PC-3 (cell line): ENCODE measurements around the gene AKR1C8. TPM values are rescaled to one million over a fixed set of nuclear protein-coding genes. Genes with fewer than 3 reads are reported as not detected.

ENCODE experiments used
- ATAC-seq: fragments of 200-7000 bp; cut with Tn5 transposase; 2 replicates; pipeline ENCODE4 v1.9.1; 2020; ENCODE audit warnings: mild to moderate bottlenecking, moderate library complexity
- BruUV-seq: library from RNA; stranded (reverse); fragments of 400-500 nt; replicated peaks from 2 replicates; lab custom pipeline; 2021; lab: Mats Ljungman, UMichigan
- CTCF ChIA-PET: fragments of 300-600 bp; sonication (Branson Sonifier 250); formaldehyde crosslinking; loops from one replicate; lab custom pipeline; 2022; ENCODE audit warnings: antibody characterized with exemption; lab: Charles Lee
- POLR2A ChIA-PET: fragments of 300-600 bp; sonication (Branson Sonifier 250); formaldehyde crosslinking; loops from one replicate; lab custom pipeline; 2022; ENCODE audit warnings: antibody characterized with exemption; ENCODE audit not compliant: unreplicated experiment; lab: Charles Lee
- DNase-seq: peaks from one replicate; pipeline ENCODE4 v3.0.0-alpha.2; 2015
- H2AFZ ChIP-seq: fragments of 300-600 bp; sonication (generic); 2 replicates; pipeline ENCODE4 v1.6.0; 2016; ENCODE audit warnings: antibody characterized with exemption, low read length
- H3F3A ChIP-seq: fragments of 300-600 bp; sonication (generic); one replicate; pipeline ENCODE4 v1.6.0; 2017; ENCODE audit warnings: antibody characterized with exemption, low read length, control low read depth, mild to moderate bottlenecking; ENCODE audit not compliant: unreplicated experiment
- H3K27ac ChIP-seq: fragments of 300-600 bp; sonication (generic); 2 replicates; pipeline ENCODE4 v1.5.1; 2016; ENCODE audit warnings: mild to moderate bottlenecking, low read length
- H3K27me3 ChIP-seq: fragments of 300-600 bp; sonication (generic); 2 replicates; pipeline ENCODE4 v1.6.1; 2016; ENCODE audit warnings: low read length, mixed read lengths
- H3K36me3 ChIP-seq: fragments of 300-600 bp; sonication (generic); 2 replicates; pipeline ENCODE4 v1.6.1; 2016; ENCODE audit warnings: low read depth, mixed run types, low read length, mixed read lengths
- H3K4me1 ChIP-seq: fragments of 300-600 bp; sonication (generic); 2 replicates; pipeline ENCODE4 v1.5.1; 2016; ENCODE audit warnings: low read length; ENCODE audit not compliant: insufficient read depth
- H3K4me2 ChIP-seq: fragments of 300-600 bp; sonication (generic); 2 replicates; pipeline ENCODE4 v1.6.0; 2016; ENCODE audit warnings: low read length
- H3K4me3 ChIP-seq: fragments of 300-600 bp; sonication (generic); 2 replicates; pipeline ENCODE4 v1.5.1; 2016; ENCODE audit warnings: mild to moderate bottlenecking, low read length, mixed read lengths
- H3K79me2 ChIP-seq: fragments of 300-600 bp; sonication (generic); 2 replicates; pipeline ENCODE4 v1.6.1; 2017; ENCODE audit warnings: low read length, mixed read lengths
- H3K9ac ChIP-seq: fragments of 300-600 bp; sonication (generic); 2 replicates; pipeline ENCODE4 v1.6.0; 2016; ENCODE audit warnings: mild to moderate bottlenecking, low read length
- H3K9me2 ChIP-seq: fragments of 300-600 bp; sonication (generic); replicated peaks from 2 replicates; pipeline ENCODE4 v1.6.1; 2016; ENCODE audit warnings: mixed run types, low read length, mixed read lengths
- H3K9me3 ChIP-seq: fragments of 300-600 bp; sonication (generic); 2 replicates; pipeline ENCODE4 v1.6.1; 2016; ENCODE audit warnings: low read length, mixed read lengths
- H4K20me1 ChIP-seq: fragments of 300-600 bp; sonication (generic); 2 replicates; pipeline ENCODE4 v1.6.1; 2016; ENCODE audit warnings: low read length, mixed read lengths
- CTCF ChIP-seq: fragments of 300-600 bp; sonication (generic); conservative IDR thresholded peaks from 2 replicates; pipeline ENCODE4 v1.5.1; 2017; ENCODE audit warnings: antibody characterized with exemption, low read depth, mild to moderate bottlenecking, low read length
- EZH2 ChIP-seq: fragments of 300-600 bp; sonication (generic); IDR thresholded peaks from one replicate; pipeline ENCODE4 v1.6.1; 2017; ENCODE audit warnings: antibody characterized with exemption, mild to moderate bottlenecking, low read length; ENCODE audit not compliant: unreplicated experiment
- EZH2phosphoT487 ChIP-seq: fragments of 300-600 bp; sonication (generic); IDR thresholded peaks from 2 replicates; pipeline ENCODE4 v1.6.1; 2018; ENCODE audit warnings: mild to moderate bottlenecking, antibody characterized with exemption, low read length, borderline replicate concordance
- intact Hi-C: fragments of 100-400 bp; cut with micrococcal nuclease; formaldehyde crosslinking; loops from 2 replicates; pipeline ENCODE4 v1.9.0; 2023
- total RNA-seq: library from RNA; depleted of rRNA; stranded (reverse); fragments of >200 nt; gene quantifications from 2 replicates; pipeline ENCODE4 v1.2.3, GENCODE V29; 2014

Gene AKR1C8
- total RNA-seq, 1 experiment from 2014 or later = not detected

GRCh38 chr10:5194431-5194830 lies 9.5 kb upstream of the AKR1C8 start:
- no peak overlapping the region for H3K27ac ChIP-seq
- CTCF ChIA-PET = no interaction called here

GRCh38 chr10:5188358-5188757 lies 3.4 kb upstream of the AKR1C8 start:
- Histone ChIP-seq H3F3A (no peaks in the 10 kb centered on the region), H3K4me1 (no peaks in the 10 kb centered on the region), H3K9me3 (no peaks in the 10 kb centered on the region), H3K9ac (no peak overlapping the region), H3K36me3 (no peaks in the 10 kb centered on the region), H3K27ac (no peak overlapping the region), H4K20me1 (no peaks in the 10 kb centered on the region), H2AFZ (no peak overlapping the region), H3K9me2 (no peaks in the 10 kb centered on the region), H3K27me3 (no peaks in the 10 kb centered on the region), H3K79me2 (no peaks in the 10 kb centered on the region), H3K4me2 (no peak overlapping the region), H3K4me3 (no peak overlapping the region)
- DNase-seq (no peak), ATAC-seq (no peak)
- intact Hi-C loops = no loop called here
- TF ChIP-seq CTCF (no peak), EZH2 (no peak), EZH2phosphoT487 (no peak)
- BruUV-seq = no TSS peak
- POLR2A ChIA-PET = no interaction called here
- CTCF ChIA-PET = no interaction called here

More at GRCh38 chr10:5194431-5194830, 9.5 kb upstream of the AKR1C8 start:
- Histone ChIP-seq H3K4me2 (no peak overlapping the region), H3K4me3 (no peak overlapping the region), H4K20me1 (no peaks in the 10 kb centered on the region), H3K4me1 (no peaks in the 10 kb centered on the region), H3K9me3 (no peaks in the 10 kb centered on the region), H2AFZ (no peak overlapping the region), H3K9ac (no peak overlapping the region), H3K9me2 (no peaks in the 10 kb centered on the region), H3K79me2 (no peaks in the 10 kb centered on the region), H3F3A (no peaks in the 10 kb centered on the region), H3K27me3 (no peaks in the 10 kb centered on the region), H3K36me3 (no peaks in the 10 kb centered on the region)
- ATAC-seq (no peak), DNase-seq (no peak)
- intact Hi-C loops = no loop called here
- POLR2A ChIA-PET = no interaction called here
- BruUV-seq = no TSS peak
- TF ChIP-seq EZH2phosphoT487 (no peak), EZH2 (no peak), CTCF (no peak)

- CTCF ChIA-PET = no interaction called here
- intact Hi-C loops = no loop called here
Observed at GRCh38 chr10:5187867-5188266, 2.9 kb upstream of the AKR1C8 start.

More at GRCh38 chr10:5187867-5188266, 2.9 kb upstream of the AKR1C8 start:
- no peak overlapping the region for H3K9ac ChIP-seq
- TF ChIP-seq EZH2phosphoT487 (no peak), CTCF (no peak), EZH2 (no peak)
- H4K20me1 ChIP-seq = no peaks in the 10 kb centered on the region
- no peak overlapping the region for H3K4me3 ChIP-seq
- no peaks in the 10 kb centered on the region for H3K79me2 ChIP-seq
- no peaks in the 10 kb centered on the region for H3K27me3 ChIP-seq
- no peak overlapping the region for H3K4me2 ChIP-seq
- POLR2A ChIA-PET = no interaction called here
- no peaks in the 10 kb centered on the region for H3F3A ChIP-seq
- no peaks in the 10 kb centered on the region for H3K4me1 ChIP-seq
- no peak overlapping the region for H3K27ac ChIP-seq
- H2AFZ ChIP-seq = no peak overlapping the region
- no peaks in the 10 kb centered on the region for H3K9me3 ChIP-seq
- BruUV-seq = no TSS peak
- no peaks in the 10 kb centered on the region for H3K9me2 ChIP-seq
- H3K36me3 ChIP-seq = no peaks in the 10 kb centered on the region
- ATAC-seq (no peak), DNase-seq (no peak)
